NCI-H446 (cell line): ENCODE measurements around the gene WASF2.
A peak's percentile ranks its signal among the peaks of the same experiment; 100 is the strongest.

ENCODE experiments used
- DNase-seq, 2 experiments: peaks; one replicate each; lab custom pipeline; 2025; lab: John Stamatoyannopoulos, UW

The WASF2 gene

GRCh38 chr1:27377760-27378495 lies 112.0 kb downstream of the WASF2 start:
- DNase-seq, result no peak

- no peak for DNase-seq
These were observed 115.4 kb downstream of the WASF2 start, which contains the start of gene FCN3 for GRCh38 chr1:27374362-27375086. FCN3 (minus strand) TSS chr1:27374824; CDS start chr1:27374818, 6 bp downstream.

- DNase-seq, result no peak
These were observed 116.9 kb downstream of the WASF2 start for GRCh38 chr1:27372808-27373690.

- DNase-seq, result no peak
These were observed 117.8 kb downstream of the WASF2 start for GRCh38 chr1:27372022-27372807.

- peak in 1 of 2 experiments; percentile 36 for DNase-seq
These were observed 120.9 kb downstream of the WASF2 start for GRCh38 chr1:27368869-27369582.

GRCh38 chr1:27367160-27367650 lies 122.8 kb downstream of the WASF2 start:
- DNase-seq, result no peak

- DNase-seq, result peak; percentile 46 to 87
These were observed 123.4 kb downstream of the WASF2 start, which contains the start of gene MAP3K6 for GRCh38 chr1:27366411-27367159. MAP3K6 (minus strand) TSS chr1:27366961; CDS start chr1:27366597, 364 bp downstream.

- peak; percentile 79 to 87 for DNase-seq
These were observed 123.9 kb downstream of the WASF2 start for GRCh38 chr1:27366113-27366410.

GRCh38 chr1:27365372-27366112 lies 124.4 kb downstream of the WASF2 start:
- DNase-seq, result peak; percentile 88 to 95

GRCh38 chr1:27364696-27365371 lies 125.1 kb downstream of the WASF2 start:
- DNase-seq, result no peak

- DNase-seq, result no peak
These were observed 125.9 kb downstream of the WASF2 start for GRCh38 chr1:27363766-27364695.

GRCh38 chr1:27361553-27361952 lies 128.4 kb downstream of the WASF2 start:
- DNase-seq, result no peak

- no peak for DNase-seq
These were observed 128.9 kb downstream of the WASF2 start for GRCh38 chr1:27361044-27361402.

GRCh38 chr1:27360159-27361043 lies 129.6 kb downstream of the WASF2 start:
- no peak for DNase-seq

GRCh38 chr1:27359822-27360158 lies 130.2 kb downstream of the WASF2 start:
- no peak for DNase-seq

GRCh38 chr1:27358928-27359313 lies 131.0 kb downstream of the WASF2 start:
- no peak for DNase-seq
